Thyroid gland (tissue), 4 donors: Measurements from ENCODE around the gene KIF3B. TPM values are rescaled to one million over a fixed set of nuclear protein-coding genes. Genes with fewer than 3 reads are reported as not detected.

Experiments
- DNase-seq, 2 donors: peaks; one replicate each; pipeline ENCODE4 v3.0.0-alpha.2; 2019
- H3K27ac ChIP-seq, 3 donors: fragments of 200-600 bp; sonication (generic); 1 replicate in 2 of 3; 2 replicates in 1 of 3; pipeline ENCODE4 v1.5.1; 2016 to 2019; ENCODE audit warnings: mild to moderate bottlenecking in 1 of 3, moderate library complexity in 1 of 3
- H3K27me3 ChIP-seq: fragments of 200-600 bp; sonication (generic); one replicate; pipeline ENCODE4 v1.5.1; 2019
- H3K36me3 ChIP-seq, 2 donors: fragments of 200-600 bp; sonication (generic); one replicate each; pipeline ENCODE4 v1.5.1; 2016 to 2019
- H3K4me1 ChIP-seq, 2 donors: fragments of 200-600 bp; sonication (generic); one replicate each; pipeline ENCODE4 v1.5.1; 2017 to 2019
- H3K4me3 ChIP-seq, 3 donors: fragments of 200-600 bp; sonication (generic); replicated peaks in 1 of 3; 1 replicate in 2 of 3; 2 replicates in 1 of 3; pipeline ENCODE4 v1.5.1; 2016; ENCODE audit warnings: mild to moderate bottlenecking in 1 of 3
- H3K9me3 ChIP-seq: fragments of 200-600 bp; sonication (generic); one replicate; pipeline ENCODE4 v1.5.1; 2017
- POLR2A ChIP-seq, 2 donors: fragments of 450-650 bp; IDR thresholded peaks; one replicate each; pipeline ENCODE4 v1.6.1; 2017; ENCODE audit warnings: antibody characterized with exemption in 2 of 2, mild to moderate bottlenecking in 2 of 2, moderate library complexity in 1 of 2
- WGBS, 2 donors: methylation state at CpG; one replicate each; pipeline ENCODE4 v1.1.5; 2017; 5-methylcytosine and 5-hydroxymethylcytosine counted together
- intact Hi-C: fragments of 100-400 bp; cut with DNase I; formaldehyde crosslinking; loops from one replicate; pipeline ENCODE4 v1.15.1; 2023
- total RNA-seq, 4 donors: library from RNA; depleted of rRNA; stranded (reverse); fragments of >200 nt; gene quantifications; one replicate each; pipeline ENCODE4 v1.2.3, GENCODE V29; 2016
- TF ChIP-seq, protein P1 (sequence below), 6 experiments: fragments of 200-600 bp in 3 of 6; fragments of 450-650 bp in 3 of 6; sonication (generic) in 3 of 6; IDR thresholded peaks; one replicate each; pipeline ENCODE4 v1.5.1; 2016 to 2019; ENCODE audit warnings: antibody characterized with exemption in 6 of 6, mild to moderate bottlenecking in 2 of 6, inconsistent platforms in 1 of 6, moderate library complexity in 1 of 6

Gene KIF3B
- total RNA-seq, 4 donors from 2014 or later: 31.0 to 35.5 (median 32.7) TPM

DNA sequence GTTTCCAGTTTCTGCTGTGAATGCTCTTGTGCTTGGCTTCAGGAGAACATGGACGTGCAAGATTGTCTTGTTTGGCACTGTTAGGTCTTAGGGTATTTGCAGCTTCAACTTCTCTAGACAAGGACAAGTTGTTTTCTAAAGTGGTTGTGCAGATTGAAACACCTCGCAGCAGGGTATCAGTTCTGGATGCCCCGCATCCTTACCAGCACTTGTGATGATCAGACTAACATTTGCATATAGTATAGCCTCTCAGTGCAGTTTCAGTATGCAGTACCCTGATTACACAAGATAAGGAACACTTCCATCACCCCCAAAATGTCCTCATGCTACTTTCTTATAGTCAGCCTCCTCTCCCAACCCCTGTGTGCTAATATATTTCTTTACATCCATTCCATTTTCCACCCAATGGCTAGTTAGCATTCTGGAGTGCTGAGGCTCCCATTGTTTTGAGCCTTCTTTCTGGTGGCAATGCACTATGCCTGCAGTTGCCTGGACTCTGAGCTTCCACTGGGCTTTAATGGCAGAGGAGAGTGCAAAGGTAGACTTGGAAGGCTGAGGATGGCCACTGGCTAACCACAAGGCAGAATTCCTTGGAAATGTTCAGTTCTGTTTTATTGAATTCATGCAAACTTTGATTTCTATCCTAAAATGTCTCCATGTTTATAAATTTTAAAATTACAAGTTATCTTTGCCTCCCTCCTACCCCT is 35.4 kb downstream of the KIF3B start:
- peaks cover 4 to 20% of the 10 kb centered on the region in 2 donors for H3K36me3 ChIP-seq

DNA sequence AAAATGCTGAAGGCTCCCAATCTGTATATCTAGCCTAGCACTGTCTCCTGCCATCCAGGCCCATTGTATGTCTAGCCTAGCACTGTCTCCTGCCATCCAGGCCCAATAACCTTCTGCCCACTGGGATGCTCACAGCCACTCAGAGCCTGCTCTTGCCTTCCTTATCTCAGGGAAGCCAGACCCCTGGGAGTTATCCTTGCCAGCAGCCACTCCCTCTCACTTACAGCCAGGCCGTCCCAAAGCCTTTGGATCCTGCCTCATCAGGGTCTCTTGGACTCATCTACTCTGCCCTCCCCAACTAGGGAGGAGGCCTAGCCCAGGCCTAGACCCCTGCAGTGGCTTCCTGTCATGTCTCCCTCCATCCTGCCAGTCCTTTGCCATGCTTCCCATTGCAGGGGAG is 37.3 kb downstream of the KIF3B start:
- intact Hi-C loops: no loop called here
- H3K9me3 ChIP-seq: no peaks in the 10 kb centered on the region
- no peaks in the 10 kb centered on the region for H3K27me3 ChIP-seq
- H3K4me3 ChIP-seq: no peak overlapping the region
- no peaks in the 10 kb centered on the region for H3K4me1 ChIP-seq
- WGBS, 2 donors: 67 to 100% methylated on average over 1 of the region's 1 CpG
- H3K27ac ChIP-seq: no peak overlapping the region
- peaks cover 4 to 24% of the 10 kb centered on the region in 2 donors for H3K36me3 ChIP-seq
- no peak for DNase-seq
- TF ChIP-seq POLR2A (IDR thresholded peaks at IDR 0.05): no peak
- TF ChIP-seq, protein P1, sequence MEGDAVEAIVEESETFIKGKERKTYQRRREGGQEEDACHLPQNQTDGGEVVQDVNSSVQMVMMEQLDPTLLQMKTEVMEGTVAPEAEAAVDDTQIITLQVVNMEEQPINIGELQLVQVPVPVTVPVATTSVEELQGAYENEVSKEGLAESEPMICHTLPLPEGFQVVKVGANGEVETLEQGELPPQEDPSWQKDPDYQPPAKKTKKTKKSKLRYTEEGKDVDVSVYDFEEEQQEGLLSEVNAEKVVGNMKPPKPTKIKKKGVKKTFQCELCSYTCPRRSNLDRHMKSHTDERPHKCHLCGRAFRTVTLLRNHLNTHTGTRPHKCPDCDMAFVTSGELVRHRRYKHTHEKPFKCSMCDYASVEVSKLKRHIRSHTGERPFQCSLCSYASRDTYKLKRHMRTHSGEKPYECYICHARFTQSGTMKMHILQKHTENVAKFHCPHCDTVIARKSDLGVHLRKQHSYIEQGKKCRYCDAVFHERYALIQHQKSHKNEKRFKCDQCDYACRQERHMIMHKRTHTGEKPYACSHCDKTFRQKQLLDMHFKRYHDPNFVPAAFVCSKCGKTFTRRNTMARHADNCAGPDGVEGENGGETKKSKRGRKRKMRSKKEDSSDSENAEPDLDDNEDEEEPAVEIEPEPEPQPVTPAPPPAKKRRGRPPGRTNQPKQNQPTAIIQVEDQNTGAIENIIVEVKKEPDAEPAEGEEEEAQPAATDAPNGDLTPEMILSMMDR (IDR thresholded peaks at IDR 0.05): no peak

More for the DNA sequence above, 35.4 kb downstream of the KIF3B start:
- TF ChIP-seq POLR2A (IDR thresholded peaks at IDR 0.05): no peak
- TF ChIP-seq, protein P1 (IDR thresholded peaks at IDR 0.05): no peak
- no peaks in the 10 kb centered on the region for H3K9me3 ChIP-seq
- no peaks in the 10 kb centered on the region for H3K4me1 ChIP-seq
- no peak for DNase-seq
- H3K4me3 ChIP-seq: no peak overlapping the region
- H3K27me3 ChIP-seq: no peaks in the 10 kb centered on the region
- 56 to 85% methylated on average over 3 of the region's 3 CpGs for WGBS, 2 donors
- intact Hi-C loops: no loop called here
- no peak overlapping the region for H3K27ac ChIP-seq

DNA sequence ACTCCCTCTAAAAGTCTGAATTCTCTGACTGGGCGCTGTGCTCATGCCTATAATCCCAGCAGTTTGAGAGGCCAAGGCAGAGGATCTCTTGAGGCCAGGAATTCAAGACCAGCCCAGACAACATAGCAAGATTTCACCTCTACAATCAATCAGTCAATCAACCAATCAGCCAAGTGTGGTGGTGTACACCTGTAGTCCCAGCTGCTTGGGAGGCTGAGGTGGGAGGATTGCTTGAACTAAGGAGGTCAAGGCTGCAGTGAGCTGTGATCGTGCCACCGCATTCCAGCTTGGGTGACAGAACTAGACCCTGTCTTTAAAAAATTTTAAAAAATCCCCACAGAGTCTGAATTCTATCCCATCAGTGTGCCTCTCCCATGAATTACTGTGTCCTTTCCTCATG is 37.9 kb downstream of the KIF3B start:
- peaks cover 4 to 18% of the 10 kb centered on the region in 2 donors for H3K36me3 ChIP-seq
- no peak for DNase-seq
- no peak overlapping the region for H3K27ac ChIP-seq
- no peak overlapping the region for H3K4me3 ChIP-seq
- H3K4me1 ChIP-seq: no peaks in the 10 kb centered on the region
- TF ChIP-seq POLR2A (IDR thresholded peaks at IDR 0.05): no peak
- TF ChIP-seq, protein P1 (IDR thresholded peaks at IDR 0.05): no peak
- intact Hi-C loops: no loop called here
- no peaks in the 10 kb centered on the region for H3K27me3 ChIP-seq
- no peaks in the 10 kb centered on the region for H3K9me3 ChIP-seq
- 100% methylated on average over 3 of the region's 3 CpGs for WGBS, 2 donors

DNA sequence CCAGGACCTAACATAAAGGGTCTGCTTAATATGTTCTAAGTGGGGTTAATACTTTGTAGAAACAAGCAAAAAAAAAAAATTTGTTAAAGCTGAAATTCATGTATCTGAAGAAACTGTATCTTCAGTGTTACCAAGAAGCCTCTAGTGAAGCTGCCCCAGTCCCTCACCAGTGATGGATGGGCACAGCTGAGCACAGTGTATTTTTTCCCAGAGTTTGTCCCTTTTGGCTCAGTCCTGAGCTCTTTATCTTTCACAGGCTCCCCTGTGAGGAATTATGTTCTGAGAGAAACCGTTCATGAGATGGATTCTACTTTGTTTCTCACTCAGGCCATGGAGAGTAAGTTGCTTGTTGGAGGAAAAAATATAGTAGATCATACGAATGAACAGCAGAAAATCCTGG is 38.4 kb downstream of the KIF3B start:
- WGBS, 2 donors: 78 to 87% methylated on average over 2 of the region's 2 CpGs
- TF ChIP-seq, protein P1 (IDR thresholded peaks at IDR 0.05): no peak
- TF ChIP-seq POLR2A (IDR thresholded peaks at IDR 0.05): no peak
- no peaks in the 10 kb centered on the region for H3K27me3 ChIP-seq
- H3K27ac ChIP-seq: no peak overlapping the region
- no peaks in the 10 kb centered on the region for H3K9me3 ChIP-seq
- no peaks in the 10 kb centered on the region for H3K4me1 ChIP-seq
- intact Hi-C loops: no loop called here
- no peak overlapping the region for H3K4me3 ChIP-seq
- H3K36me3 ChIP-seq: peaks cover 4 to 15% of the 10 kb centered on the region in 2 donors
- no peak for DNase-seq

DNA sequence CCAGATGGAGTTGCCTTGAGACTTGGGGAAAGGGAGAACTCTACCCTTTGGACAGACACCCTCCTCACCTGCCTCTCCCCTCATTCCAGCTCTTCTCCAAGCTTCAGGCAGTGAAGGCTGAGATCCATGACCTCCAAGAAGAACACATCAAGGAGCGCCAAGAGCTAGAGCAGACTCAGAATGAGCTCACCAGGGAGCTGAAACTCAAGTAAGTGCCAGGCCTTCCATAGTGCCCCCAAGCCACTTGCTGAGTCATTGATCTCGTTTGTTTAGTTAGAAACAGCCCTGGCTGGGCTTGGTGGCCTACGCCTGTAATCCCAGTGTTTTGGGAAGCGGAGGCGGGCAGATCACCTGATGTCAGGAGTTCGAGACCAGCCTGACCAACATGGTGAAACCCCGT is 39.2 kb downstream of the KIF3B start:
- peaks cover 4 to 15% of the 10 kb centered on the region in 2 donors for H3K36me3 ChIP-seq
- TF ChIP-seq, protein P1 (IDR thresholded peaks at IDR 0.05): no peak
- no peak for TF ChIP-seq POLR2A (IDR thresholded peaks at IDR 0.05)
- 89 to 92% methylated on average over 7 of the region's 7 CpGs for WGBS, 2 donors
- no peaks in the 10 kb centered on the region for H3K9me3 ChIP-seq
- H3K27ac ChIP-seq: no peak overlapping the region
- intact Hi-C loops: no loop called here
- no peaks in the 10 kb centered on the region for H3K4me1 ChIP-seq
- H3K27me3 ChIP-seq: no peaks in the 10 kb centered on the region
- no peak for DNase-seq
- no peak overlapping the region for H3K4me3 ChIP-seq
